Suprapubic skin (tissue), 4 donors: ENCODE data around the gene SMYD3. TPM values are rescaled to one million over a fixed set of nuclear protein-coding genes. Genes with fewer than 3 reads are reported as not detected.

Source experiments
- DNase-seq, 2 donors: peaks; one replicate each; pipeline ENCODE4 v3.0.0-alpha.2; 2019; ENCODE audit warnings: low spot score in 2 of 2
- H3K27ac ChIP-seq: fragments of 200-600 bp; sonication (generic); one replicate; pipeline ENCODE4 v1.5.1; 2019
- H3K27me3 ChIP-seq: fragments of 200-600 bp; sonication (generic); one replicate; pipeline ENCODE4 v1.5.1; 2019
- H3K36me3 ChIP-seq: fragments of 200-600 bp; sonication (generic); one replicate; pipeline ENCODE4 v1.5.1; 2019
- H3K4me1 ChIP-seq: fragments of 200-600 bp; sonication (generic); one replicate; pipeline ENCODE4 v1.5.1; 2019
- H3K4me3 ChIP-seq: fragments of 200-600 bp; sonication (generic); one replicate; pipeline ENCODE4 v1.5.1; 2019; ENCODE audit warnings: mild to moderate bottlenecking
- H3K9me3 ChIP-seq: fragments of 200-600 bp; sonication (generic); one replicate; pipeline ENCODE4 v1.5.1; 2019
- EP300 ChIP-seq: sonication (generic); formaldehyde crosslinking; IDR thresholded peaks from one replicate; pipeline ENCODE4 v1.6.1; 2017; ENCODE audit warnings: antibody characterized with exemption
- POLR2A ChIP-seq, 2 donors: fragments of 450-650 bp; IDR thresholded peaks; one replicate each; pipeline ENCODE4 v1.6.1; 2017; ENCODE audit warnings: antibody characterized with exemption in 2 of 2, mild to moderate bottlenecking in 2 of 2, moderate library complexity in 2 of 2
- POLR2AphosphoS5 ChIP-seq, 3 donors: sonication (generic); formaldehyde crosslinking; IDR thresholded peaks; one replicate each; pipeline ENCODE4 v1.6.1; 2017; ENCODE audit warnings: antibody characterized with exemption in 3 of 3
- WGBS: methylation state at CpG from one replicate; pipeline ENCODE4 v1.1.5; 2018; 5-methylcytosine and 5-hydroxymethylcytosine counted together
- total RNA-seq, 4 donors: library from RNA; depleted of rRNA; stranded (reverse); fragments of >200 nt; gene quantifications; one replicate each; pipeline ENCODE4 v1.1.0, GENCODE V29; 2016
- TF ChIP-seq, protein P1 (sequence below), 2 donors: fragments of 200-600 bp in 1 of 2; fragments of 450-650 bp in 1 of 2; sonication (generic) in 1 of 2; IDR thresholded peaks; one replicate each; pipeline ENCODE4 v1.5.1; 2016 to 2019; ENCODE audit warnings: antibody characterized with exemption in 2 of 2, mild to moderate bottlenecking in 1 of 2, moderate library complexity in 1 of 2

Gene SMYD3
- total RNA-seq, 4 donors from 2014 or later, result 14.5 to 33.6 (median 18.9) TPM

DNA sequence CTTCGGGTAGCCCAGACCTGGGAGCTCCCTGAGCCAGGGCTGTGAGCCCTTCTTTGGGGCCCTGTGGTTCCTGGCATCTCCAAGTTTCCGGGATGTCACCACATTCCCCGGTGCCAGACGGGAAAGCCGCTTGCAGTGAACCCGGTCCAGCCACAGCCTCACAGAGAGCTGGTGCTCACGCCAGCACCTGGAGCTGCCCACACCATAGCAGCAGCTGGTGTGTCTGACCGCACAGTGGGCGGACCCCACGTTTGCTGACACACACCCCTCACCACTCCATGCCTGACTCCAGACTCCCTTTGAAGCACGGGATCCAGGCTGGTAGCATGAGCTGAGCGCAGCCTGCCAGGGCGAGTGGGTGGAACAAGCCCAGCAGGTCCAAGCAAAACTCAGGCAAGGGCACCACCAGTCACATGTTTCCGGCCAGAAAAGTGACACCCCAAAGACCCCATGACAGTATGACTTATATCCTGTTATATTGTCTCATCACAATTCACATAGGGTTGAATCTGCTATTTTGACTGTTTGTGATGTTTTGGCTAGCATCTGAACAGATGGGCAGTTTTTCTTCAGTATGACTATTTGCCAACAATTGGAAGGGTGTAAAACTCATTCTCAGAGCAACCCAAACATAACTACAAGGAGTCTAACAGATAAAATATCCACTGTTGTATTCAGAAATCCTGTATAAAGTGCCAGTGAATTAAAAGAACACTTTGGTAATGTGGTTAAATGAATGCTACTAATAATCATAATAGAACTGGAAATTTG is 285.4 kb downstream of the SMYD3 start:
- H3K9me3 ChIP-seq, result no peaks in the 10 kb centered on the region
- TF ChIP-seq, protein P1, sequence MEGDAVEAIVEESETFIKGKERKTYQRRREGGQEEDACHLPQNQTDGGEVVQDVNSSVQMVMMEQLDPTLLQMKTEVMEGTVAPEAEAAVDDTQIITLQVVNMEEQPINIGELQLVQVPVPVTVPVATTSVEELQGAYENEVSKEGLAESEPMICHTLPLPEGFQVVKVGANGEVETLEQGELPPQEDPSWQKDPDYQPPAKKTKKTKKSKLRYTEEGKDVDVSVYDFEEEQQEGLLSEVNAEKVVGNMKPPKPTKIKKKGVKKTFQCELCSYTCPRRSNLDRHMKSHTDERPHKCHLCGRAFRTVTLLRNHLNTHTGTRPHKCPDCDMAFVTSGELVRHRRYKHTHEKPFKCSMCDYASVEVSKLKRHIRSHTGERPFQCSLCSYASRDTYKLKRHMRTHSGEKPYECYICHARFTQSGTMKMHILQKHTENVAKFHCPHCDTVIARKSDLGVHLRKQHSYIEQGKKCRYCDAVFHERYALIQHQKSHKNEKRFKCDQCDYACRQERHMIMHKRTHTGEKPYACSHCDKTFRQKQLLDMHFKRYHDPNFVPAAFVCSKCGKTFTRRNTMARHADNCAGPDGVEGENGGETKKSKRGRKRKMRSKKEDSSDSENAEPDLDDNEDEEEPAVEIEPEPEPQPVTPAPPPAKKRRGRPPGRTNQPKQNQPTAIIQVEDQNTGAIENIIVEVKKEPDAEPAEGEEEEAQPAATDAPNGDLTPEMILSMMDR (IDR thresholded peaks at IDR 0.05), result no peak
- TF ChIP-seq POLR2AphosphoS5 (IDR thresholded peaks at IDR 0.05) (no peak), EP300 (no peak), POLR2A (IDR thresholded peaks at IDR 0.05) (no peak)
- DNase-seq, result no peak
- no peak overlapping the region for H3K4me3 ChIP-seq
- 77% methylated on average over 14 of the region's 14 CpGs for WGBS
- no peak overlapping the region for H3K27ac ChIP-seq
- no peaks in the 10 kb centered on the region for H3K36me3 ChIP-seq
- H3K4me1 ChIP-seq, result no peaks in the 10 kb centered on the region
- no peaks in the 10 kb centered on the region for H3K27me3 ChIP-seq

DNA sequence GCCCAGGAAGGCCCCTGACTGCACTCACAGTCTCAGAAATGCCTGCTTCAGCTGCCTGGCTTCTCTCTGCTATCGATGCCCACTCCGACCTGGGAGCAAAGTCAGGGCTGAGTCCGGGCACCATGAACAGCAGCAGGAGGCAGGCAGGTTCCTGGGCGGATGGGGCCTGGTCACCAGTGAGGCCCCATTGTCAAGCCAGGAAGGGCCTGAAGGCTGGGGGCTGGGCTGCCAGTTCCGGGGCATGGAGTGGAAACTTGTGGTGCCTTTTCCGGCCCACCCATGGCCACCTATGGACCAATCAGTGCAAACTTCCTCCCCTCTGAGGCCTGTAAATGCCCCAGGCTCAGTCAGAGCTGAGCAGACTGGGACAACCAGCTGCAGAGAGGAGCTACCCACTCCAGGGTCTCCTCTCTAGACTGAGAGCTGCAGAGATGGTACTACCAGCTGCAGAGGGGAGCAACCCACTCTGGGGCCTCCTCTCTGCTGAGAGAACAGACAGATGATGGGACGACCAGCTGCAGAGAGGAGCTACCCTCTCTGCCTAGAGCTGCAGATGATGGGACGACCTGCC is 286.5 kb downstream of the SMYD3 start:
- Histone ChIP-seq H3K27ac (no peak overlapping the region), H3K36me3 (no peaks in the 10 kb centered on the region), H3K4me3 (no peak overlapping the region), H3K27me3 (no peaks in the 10 kb centered on the region), H3K4me1 (no peaks in the 10 kb centered on the region), H3K9me3 (no peaks in the 10 kb centered on the region)
- DNase-seq, result no peak
- WGBS, result 93% methylated on average over 2 of the region's 8 CpGs
- TF ChIP-seq EP300 (no peak), POLR2AphosphoS5 (IDR thresholded peaks at IDR 0.05) (no peak), POLR2A (IDR thresholded peaks at IDR 0.05) (no peak)
- TF ChIP-seq, protein P1 (IDR thresholded peaks at IDR 0.05), result no peak

DNA sequence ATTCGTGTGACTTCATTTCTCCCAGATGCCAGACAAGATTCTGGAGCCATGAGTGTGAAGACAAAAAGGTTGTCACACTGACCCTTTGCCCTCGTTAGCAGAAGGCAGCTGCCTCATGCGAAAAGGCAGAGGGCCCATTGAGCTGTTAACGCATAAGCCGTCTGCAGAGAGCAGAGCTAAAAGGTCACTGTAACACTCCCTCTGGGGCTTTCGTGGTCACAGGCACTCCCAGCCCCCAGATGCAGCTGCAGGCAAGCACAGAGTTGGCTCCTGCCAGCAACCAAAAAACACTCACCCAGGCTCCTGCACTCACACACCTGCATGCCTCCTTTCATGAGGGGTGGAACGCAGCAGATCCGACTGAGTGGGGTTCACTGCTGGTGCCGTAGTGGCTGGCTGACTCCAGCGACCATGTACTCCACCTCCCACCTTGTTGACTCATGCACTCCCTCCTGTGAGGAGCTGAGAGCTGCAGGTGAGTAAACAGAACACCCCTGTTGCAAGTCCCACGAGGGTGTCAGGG is 287.5 kb downstream of the SMYD3 start:
- WGBS, result 84% methylated on average over 9 of the region's 11 CpGs
- no peak for DNase-seq
- Histone ChIP-seq H3K9me3 (no peaks in the 10 kb centered on the region), H3K27ac (no peak overlapping the region), H3K4me3 (no peak overlapping the region), H3K4me1 (no peaks in the 10 kb centered on the region), H3K36me3 (no peaks in the 10 kb centered on the region), H3K27me3 (no peaks in the 10 kb centered on the region)
- no peak for TF ChIP-seq POLR2A (IDR thresholded peaks at IDR 0.05)
- TF ChIP-seq EP300, result no peak
- no peak for TF ChIP-seq POLR2AphosphoS5 (IDR thresholded peaks at IDR 0.05)
- TF ChIP-seq, protein P1 (IDR thresholded peaks at IDR 0.05), result no peak

DNA sequence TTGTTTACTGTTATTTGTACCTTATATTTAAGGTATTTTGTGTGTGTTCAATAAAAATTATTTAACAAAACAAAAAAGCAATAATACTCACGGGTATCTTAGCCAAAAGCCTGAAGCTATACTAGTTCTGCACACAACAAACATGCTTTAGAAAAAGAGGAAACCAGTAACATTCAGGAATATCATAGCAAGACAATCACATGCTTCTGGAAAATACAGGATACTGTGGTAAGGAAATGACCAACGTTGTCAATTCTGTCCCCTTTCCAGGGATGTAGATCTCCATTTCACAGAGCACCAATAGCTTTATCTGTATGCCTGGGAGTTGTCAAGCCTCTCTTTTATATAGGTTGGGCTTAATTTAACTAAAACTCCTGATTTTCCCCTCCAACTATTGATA is 288.4 kb downstream of the SMYD3 start:
- no peak overlapping the region for H3K27ac ChIP-seq
- H3K4me3 ChIP-seq, result no peak overlapping the region
- no peak for TF ChIP-seq EP300
- TF ChIP-seq, protein P1 (IDR thresholded peaks at IDR 0.05), result no peak
- TF ChIP-seq POLR2A (IDR thresholded peaks at IDR 0.05), result no peak
- no peak for TF ChIP-seq POLR2AphosphoS5 (IDR thresholded peaks at IDR 0.05)
- no peaks in the 10 kb centered on the region for H3K4me1 ChIP-seq
- no peak for DNase-seq
- WGBS, result 47% methylated on average over 2 of the region's 2 CpGs
- H3K36me3 ChIP-seq, result no peaks in the 10 kb centered on the region
- H3K9me3 ChIP-seq, result no peaks in the 10 kb centered on the region
- H3K27me3 ChIP-seq, result no peaks in the 10 kb centered on the region

DNA sequence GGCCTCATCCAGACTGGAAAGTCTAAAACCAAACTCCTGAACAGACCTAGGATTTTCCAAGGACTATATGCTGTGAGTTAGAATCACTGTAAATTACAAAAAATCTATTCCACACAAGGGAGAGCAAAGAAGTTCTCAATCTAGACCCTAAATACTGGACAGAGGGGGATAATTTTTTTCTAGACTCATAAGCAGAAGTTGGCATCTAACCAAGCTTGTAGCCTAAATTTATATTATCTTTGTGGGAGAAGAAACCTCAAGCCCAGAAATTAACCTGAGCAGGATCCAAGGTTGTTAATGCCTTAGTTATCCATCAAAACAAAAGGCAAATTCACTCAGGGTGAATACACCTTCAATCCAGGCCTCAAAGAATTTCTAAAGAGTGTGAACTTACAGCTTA is 290.2 kb downstream of the SMYD3 start:
- no peak for TF ChIP-seq POLR2AphosphoS5 (IDR thresholded peaks at IDR 0.05)
- TF ChIP-seq POLR2A (IDR thresholded peaks at IDR 0.05), result no peak
- TF ChIP-seq, protein P1 (IDR thresholded peaks at IDR 0.05), result no peak
- DNase-seq, result no peak
- H3K4me1 ChIP-seq, result no peaks in the 10 kb centered on the region
- no peak overlapping the region for H3K27ac ChIP-seq
- no peaks in the 10 kb centered on the region for H3K36me3 ChIP-seq
- no peak overlapping the region for H3K4me3 ChIP-seq
- no peaks in the 10 kb centered on the region for H3K27me3 ChIP-seq
- no peaks in the 10 kb centered on the region for H3K9me3 ChIP-seq
